ENCODE data around the gene ZNF530. TPM values are rescaled to one million over a fixed set of nuclear protein-coding genes. Genes with fewer than 3 reads are reported as not detected.

Gene ZNF530
- total RNA-seq, 1 donor from 2014 or later, result 8.7 TPM

DNA sequence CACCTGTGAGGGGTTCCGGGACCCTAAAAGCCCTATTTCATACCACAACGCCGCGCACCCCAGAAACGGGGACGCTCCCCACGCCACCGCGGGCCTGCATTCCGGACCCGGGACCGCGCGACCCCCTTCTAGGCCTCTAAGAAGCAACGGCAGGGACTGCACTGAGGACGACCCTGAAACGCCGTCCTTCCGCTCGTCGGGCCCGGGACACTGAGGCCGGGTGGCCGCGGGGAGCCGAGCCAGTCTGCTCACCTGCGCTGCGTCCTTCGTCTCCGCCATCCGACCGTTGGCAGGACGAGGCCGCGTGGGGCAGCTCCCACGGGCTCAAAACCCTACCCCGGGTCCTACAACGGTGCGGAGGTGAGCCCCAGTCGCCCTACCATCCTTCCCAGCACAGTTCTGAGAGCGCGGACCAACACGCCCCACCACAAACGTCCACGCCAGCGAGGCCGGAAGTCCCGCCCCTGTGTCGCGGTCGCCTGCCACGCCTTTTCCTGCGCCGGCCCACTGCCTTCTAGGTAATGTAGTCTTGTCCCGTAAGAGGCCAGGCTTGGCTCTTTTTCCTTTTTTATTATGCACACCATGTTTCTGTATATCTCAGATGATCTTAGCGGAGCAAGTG is 40.2 kb upstream of the ZNF530 start, which contains the start of gene ZNF550:
Gene ZNF550, minus strand, starts transcription at position 460 of the 622 bp plus-strand sequence. Its CDS starts 181 bp downstream, at position 279.
- TF ChIP-seq, protein P1, sequence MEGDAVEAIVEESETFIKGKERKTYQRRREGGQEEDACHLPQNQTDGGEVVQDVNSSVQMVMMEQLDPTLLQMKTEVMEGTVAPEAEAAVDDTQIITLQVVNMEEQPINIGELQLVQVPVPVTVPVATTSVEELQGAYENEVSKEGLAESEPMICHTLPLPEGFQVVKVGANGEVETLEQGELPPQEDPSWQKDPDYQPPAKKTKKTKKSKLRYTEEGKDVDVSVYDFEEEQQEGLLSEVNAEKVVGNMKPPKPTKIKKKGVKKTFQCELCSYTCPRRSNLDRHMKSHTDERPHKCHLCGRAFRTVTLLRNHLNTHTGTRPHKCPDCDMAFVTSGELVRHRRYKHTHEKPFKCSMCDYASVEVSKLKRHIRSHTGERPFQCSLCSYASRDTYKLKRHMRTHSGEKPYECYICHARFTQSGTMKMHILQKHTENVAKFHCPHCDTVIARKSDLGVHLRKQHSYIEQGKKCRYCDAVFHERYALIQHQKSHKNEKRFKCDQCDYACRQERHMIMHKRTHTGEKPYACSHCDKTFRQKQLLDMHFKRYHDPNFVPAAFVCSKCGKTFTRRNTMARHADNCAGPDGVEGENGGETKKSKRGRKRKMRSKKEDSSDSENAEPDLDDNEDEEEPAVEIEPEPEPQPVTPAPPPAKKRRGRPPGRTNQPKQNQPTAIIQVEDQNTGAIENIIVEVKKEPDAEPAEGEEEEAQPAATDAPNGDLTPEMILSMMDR (conservative IDR thresholded peaks at IDR 0.05), result no peak
- Mint-ChIP-seq H3K9me3 (peaks cover 25% of the 10 kb centered on the region), H3K27ac (ENCODE audit: unreplicated experiment) (peak within 1 kb of the TSS; percentile 91), H3K4me1 (peaks cover 23% of the 10 kb centered on the region), H3K4me3 (peak within 1 kb of the TSS; percentile 97), H3K36me3 (ENCODE audit: low read depth) (peaks cover 46% of the 10 kb centered on the region), H3K27me3 (ENCODE audit: low read depth) (peaks cover 6% of the 10 kb centered on the region)
- peak; percentile 79 for DNase-seq (ENCODE audit: low read depth, low spot score)

GRCh38 chr19:57560049-57560491 is 39.6 kb upstream of the ZNF530 start:
- Mint-ChIP-seq H3K27ac (ENCODE audit: unreplicated experiment) (no peak overlapping the region), H3K4me3 (peak overlapping the region; percentile 97), H3K36me3 (ENCODE audit: low read depth) (peaks cover 40% of the 10 kb centered on the region), H3K9me3 (peaks cover 23% of the 10 kb centered on the region), H3K4me1 (peaks cover 23% of the 10 kb centered on the region), H3K27me3 (ENCODE audit: low read depth) (peaks cover 6% of the 10 kb centered on the region)
- TF ChIP-seq, protein P1 (conservative IDR thresholded peaks at IDR 0.05), result no peak
- DNase-seq (ENCODE audit: low read depth, low spot score), result no peak

- DNase-seq (ENCODE audit: low read depth, low spot score), result no peak
- Mint-ChIP-seq H3K27me3 (ENCODE audit: low read depth) (peaks cover 6% of the 10 kb centered on the region), H3K9me3 (peaks cover 45% of the 10 kb centered on the region), H3K4me1 (peaks cover 12% of the 10 kb centered on the region), H3K27ac (ENCODE audit: unreplicated experiment) (no peak overlapping the region), H3K36me3 (ENCODE audit: low read depth) (peaks cover 38% of the 10 kb centered on the region), H3K4me3 (peak overlapping the region; percentile 14)
- TF ChIP-seq, protein P1 (conservative IDR thresholded peaks at IDR 0.05), result no peak
Observed at GRCh38 chr19:57563547-57563946, 36.1 kb upstream of the ZNF530 start.

- Mint-ChIP-seq H3K36me3 (ENCODE audit: low read depth) (peaks cover 52% of the 10 kb centered on the region), H3K9me3 (peaks cover 49% of the 10 kb centered on the region), H3K4me1 (no peaks in the 10 kb centered on the region), H3K27me3 (ENCODE audit: low read depth) (peaks cover 3% of the 10 kb centered on the region), H3K27ac (ENCODE audit: unreplicated experiment) (no peak overlapping the region), H3K4me3 (no peak overlapping the region)
- TF ChIP-seq, protein P1 (conservative IDR thresholded peaks at IDR 0.05), result no peak
- no peak for DNase-seq (ENCODE audit: low read depth, low spot score)
Observed at GRCh38 chr19:57566396-57567265, 33.1 kb upstream of the ZNF530 start.

DNA sequence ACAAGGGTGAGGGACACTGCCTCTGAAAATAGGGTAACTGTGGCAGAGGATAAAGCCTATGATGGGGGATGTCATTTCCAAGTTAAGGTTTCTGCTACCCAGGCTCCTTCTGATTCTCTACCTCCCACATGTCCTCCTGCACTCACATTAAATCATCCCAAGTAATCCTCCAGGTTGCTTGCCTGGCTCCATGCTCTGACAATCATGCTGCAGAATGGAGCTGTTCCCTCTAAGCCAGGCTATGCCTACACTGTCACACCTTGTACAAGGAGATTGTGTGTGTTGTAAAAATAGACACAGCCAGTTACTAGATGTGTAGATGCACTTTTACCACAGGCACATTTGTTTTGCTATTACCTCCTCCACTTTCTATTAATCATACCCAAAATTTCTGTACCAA is 29.0 kb upstream of the ZNF530 start:
- H3K9me3 Mint-ChIP-seq, result peaks cover 42% of the 10 kb centered on the region
- TF ChIP-seq, protein P1 (conservative IDR thresholded peaks at IDR 0.05), result no peak
- no peak for DNase-seq (ENCODE audit: low read depth, low spot score)
- H3K27ac Mint-ChIP-seq (ENCODE audit: unreplicated experiment), result no peak overlapping the region
- no peak overlapping the region for H3K4me3 Mint-ChIP-seq
- H3K27me3 Mint-ChIP-seq (ENCODE audit: low read depth), result no peaks in the 10 kb centered on the region
- H3K36me3 Mint-ChIP-seq (ENCODE audit: low read depth), result peaks cover 80% of the 10 kb centered on the region
- no peaks in the 10 kb centered on the region for H3K4me1 Mint-ChIP-seq

All from neural crest cell (in vitro differentiated cells).